ENCODE measurements around the gene RAP1GDS1. TPM values are rescaled to one million over a fixed set of nuclear protein-coding genes. Genes with fewer than 3 reads are reported as not detected.

RAP1GDS1 gene
- total RNA-seq, 1 experiment from 2014 or later = 25.7 TPM

GRCh38 chr4:98267498-98267897, 6.3 kb downstream of the RAP1GDS1 start:
- intact Hi-C loops (cut with micrococcal nuclease; ENCODE audit: unreplicated experiment) = no loop called here
- peaks cover 12% of the 10 kb centered on the region for H3K4me1 ChIP-seq (replicated peaks; ENCODE audit: insufficient read depth)
- no peak for DNase-seq
- H2AFZ ChIP-seq = no peak overlapping the region
- H3K27me3 ChIP-seq (ENCODE audit: insufficient read depth, low read depth) = no peaks in the 10 kb centered on the region
- TF ChIP-seq, protein P1, sequence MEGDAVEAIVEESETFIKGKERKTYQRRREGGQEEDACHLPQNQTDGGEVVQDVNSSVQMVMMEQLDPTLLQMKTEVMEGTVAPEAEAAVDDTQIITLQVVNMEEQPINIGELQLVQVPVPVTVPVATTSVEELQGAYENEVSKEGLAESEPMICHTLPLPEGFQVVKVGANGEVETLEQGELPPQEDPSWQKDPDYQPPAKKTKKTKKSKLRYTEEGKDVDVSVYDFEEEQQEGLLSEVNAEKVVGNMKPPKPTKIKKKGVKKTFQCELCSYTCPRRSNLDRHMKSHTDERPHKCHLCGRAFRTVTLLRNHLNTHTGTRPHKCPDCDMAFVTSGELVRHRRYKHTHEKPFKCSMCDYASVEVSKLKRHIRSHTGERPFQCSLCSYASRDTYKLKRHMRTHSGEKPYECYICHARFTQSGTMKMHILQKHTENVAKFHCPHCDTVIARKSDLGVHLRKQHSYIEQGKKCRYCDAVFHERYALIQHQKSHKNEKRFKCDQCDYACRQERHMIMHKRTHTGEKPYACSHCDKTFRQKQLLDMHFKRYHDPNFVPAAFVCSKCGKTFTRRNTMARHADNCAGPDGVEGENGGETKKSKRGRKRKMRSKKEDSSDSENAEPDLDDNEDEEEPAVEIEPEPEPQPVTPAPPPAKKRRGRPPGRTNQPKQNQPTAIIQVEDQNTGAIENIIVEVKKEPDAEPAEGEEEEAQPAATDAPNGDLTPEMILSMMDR (conservative IDR thresholded peaks at IDR 0.05) = no peak
- no peak for TF ChIP-seq EZH2 (IDR thresholded peaks at IDR 0.05; ENCODE audit: low read depth)
- no peaks in the 10 kb centered on the region for H4K20me1 ChIP-seq (ENCODE audit: insufficient read depth)
- POLR2A ChIA-PET (ENCODE audit: unreplicated experiment) = no interaction called here
- no peaks in the 10 kb centered on the region for H3K9me2 ChIP-seq (ENCODE audit: insufficient read depth)
- no peak overlapping the region for H3K4me2 ChIP-seq
- 0 out of 2 replicates have a peak, but pooled peaks cover 7% of the 10 kb centered on the region for H3K9me3 ChIP-seq (ENCODE audit: insufficient read depth, low read depth)
- H3K27ac ChIP-seq = no peak overlapping the region
- no TSS peak for BruUV-seq (replicated peaks)
- peaks cover 92% of the 10 kb centered on the region for H3K79me2 ChIP-seq (ENCODE audit: low read depth)
- H3K36me3 ChIP-seq (ENCODE audit: low read depth) = 0 out of 2 replicates have a peak, but pooled peaks cover 13% of the 10 kb centered on the region
- CTCF ChIA-PET = no interaction called here
- H3F3A ChIP-seq (ENCODE audit: insufficient read depth, low read depth) = no peaks in the 10 kb centered on the region
- H3K4me3 ChIP-seq = no peak overlapping the region

DNA sequence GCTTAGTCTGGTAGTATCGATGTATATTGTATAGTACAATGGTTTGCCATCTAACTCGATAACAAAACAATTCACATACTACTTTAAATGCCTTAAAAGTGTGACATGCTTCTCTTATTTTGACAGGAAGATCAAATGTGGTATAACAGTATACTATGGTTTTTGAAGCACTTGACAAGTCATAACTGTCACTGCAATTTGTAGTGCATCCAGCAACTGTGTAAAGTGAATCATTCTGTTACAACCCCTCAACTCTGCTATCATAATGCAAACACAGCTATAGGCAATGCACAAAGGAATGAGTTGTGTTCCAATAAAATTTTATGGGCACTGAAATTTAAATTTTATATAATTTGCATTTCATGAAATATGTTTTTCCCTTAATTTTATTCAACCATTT, 14.0 kb downstream of the RAP1GDS1 start:
- ChIA-PET CTCF (no interaction called here), POLR2A (ENCODE audit: unreplicated experiment) (no interaction called here)
- Histone ChIP-seq H3K4me2 (no peak overlapping the region), H3F3A (ENCODE audit: insufficient read depth, low read depth) (no peaks in the 10 kb centered on the region; the same call in 1 of the 2 replicates), H4K20me1 (ENCODE audit: insufficient read depth) (no peaks in the 10 kb centered on the region), H3K36me3 (ENCODE audit: low read depth) (peaks cover 3% of the 10 kb centered on the region; the same call in 1 of the 2 replicates), H3K4me3 (no peak overlapping the region), H3K9me2 (ENCODE audit: insufficient read depth) (no peaks in the 10 kb centered on the region), H3K4me1 (replicated peaks; ENCODE audit: insufficient read depth) (no peaks in the 10 kb centered on the region), H3K27me3 (ENCODE audit: insufficient read depth, low read depth) (no peaks in the 10 kb centered on the region), H3K9me3 (ENCODE audit: insufficient read depth, low read depth) (no peaks in the 10 kb centered on the region), H3K79me2 (ENCODE audit: low read depth) (peaks cover 61% of the 10 kb centered on the region), H3K27ac (no peak overlapping the region), H2AFZ (no peak overlapping the region)
- no TSS peak for BruUV-seq (replicated peaks)
- DNase-seq = no peak
- TF ChIP-seq EZH2 (IDR thresholded peaks at IDR 0.05; ENCODE audit: low read depth) = no peak
- TF ChIP-seq, protein P1 (conservative IDR thresholded peaks at IDR 0.05) = no peak
- intact Hi-C loops (cut with micrococcal nuclease; ENCODE audit: unreplicated experiment) = no loop called here

DNA sequence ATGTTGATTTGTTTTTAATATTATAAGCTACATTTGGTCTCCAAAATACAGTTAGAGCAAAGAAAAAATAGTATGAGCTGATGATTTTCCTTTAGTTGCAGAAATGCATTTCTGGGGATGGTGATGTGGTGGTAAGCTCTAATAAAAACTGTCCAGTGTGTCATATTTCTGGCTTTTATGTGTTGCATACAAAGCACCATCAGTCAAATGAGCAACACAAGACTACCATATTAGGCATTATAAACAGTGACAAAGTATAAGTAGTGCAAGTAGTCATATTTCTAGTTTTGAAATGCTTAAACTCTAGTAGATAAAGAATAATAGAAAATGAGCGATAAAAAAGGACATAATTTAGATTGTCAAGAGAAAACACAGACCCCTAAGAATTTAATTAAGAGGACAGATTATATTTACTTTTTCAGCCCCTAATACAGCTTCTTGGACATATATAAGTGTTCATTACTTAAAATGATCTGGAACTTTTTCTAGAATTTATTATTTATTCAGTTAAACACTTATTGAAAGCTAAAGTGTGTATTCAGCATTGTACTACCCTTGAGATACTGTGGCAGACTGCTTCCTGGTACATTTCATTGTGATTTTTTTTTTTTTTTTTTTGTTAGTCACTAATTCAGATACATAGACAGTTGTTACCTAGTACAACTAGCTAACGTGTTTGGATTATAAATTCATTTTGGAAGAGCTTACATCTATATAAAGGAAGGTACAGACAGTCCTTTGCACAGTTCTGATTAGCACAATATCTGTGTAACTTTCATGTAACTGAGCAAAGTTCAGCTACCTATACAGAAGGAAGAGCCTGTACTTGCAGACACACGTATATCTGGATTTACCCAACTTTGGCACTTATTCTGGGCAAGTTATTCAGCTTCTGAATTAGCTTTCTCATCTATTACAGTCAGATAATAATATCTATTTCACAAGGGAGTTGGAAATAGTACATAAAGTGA, 22.3 kb downstream of the RAP1GDS1 start:
- H3K4me3 ChIP-seq = no peak overlapping the region
- H3K27ac ChIP-seq = no peak overlapping the region
- H3K4me1 ChIP-seq (replicated peaks; ENCODE audit: insufficient read depth) = peaks cover 6% of the 10 kb centered on the region; the same call in 1 of the 2 replicates
- DNase-seq = no peak
- H3K79me2 ChIP-seq (ENCODE audit: low read depth) = peaks cover 58% of the 10 kb centered on the region
- CTCF ChIA-PET = no interaction called here
- POLR2A ChIA-PET (ENCODE audit: unreplicated experiment) = no interaction called here
- intact Hi-C loops (cut with micrococcal nuclease; ENCODE audit: unreplicated experiment) = loop anchor here (2.0 kb wide), 1 partner anchor 19 kb away; no protein-coding TSS in a partner anchor
- no TSS peak for BruUV-seq (replicated peaks)
- no peaks in the 10 kb centered on the region for H3K9me2 ChIP-seq (ENCODE audit: insufficient read depth)
- H2AFZ ChIP-seq = no peak overlapping the region
- H3K4me2 ChIP-seq = no peak overlapping the region
- TF ChIP-seq, protein P1 (conservative IDR thresholded peaks at IDR 0.05) = no peak
- TF ChIP-seq EZH2 (IDR thresholded peaks at IDR 0.05; ENCODE audit: low read depth) = no peak
- no peaks in the 10 kb centered on the region for H3K9me3 ChIP-seq (ENCODE audit: insufficient read depth, low read depth)
- H4K20me1 ChIP-seq (ENCODE audit: insufficient read depth) = no peaks in the 10 kb centered on the region
- 0 out of 2 replicates have a peak, but pooled peaks cover 5% of the 10 kb centered on the region for H3F3A ChIP-seq (ENCODE audit: insufficient read depth, low read depth)
- no peaks in the 10 kb centered on the region for H3K27me3 ChIP-seq (ENCODE audit: insufficient read depth, low read depth)
- H3K36me3 ChIP-seq (ENCODE audit: low read depth) = no peaks in the 10 kb centered on the region

Measured in PC-9 (cell line).